ENCODE measurements around the gene CACNG8.

CACNG8 gene

GRCh38 chr19:53993448-53993847 is 30.7 kb downstream of the CACNG8 start:
- no peak overlapping the region for H3K27ac ChIP-seq (ENCODE audit: low read depth, low read length)
- no peak overlapping the region for H3K9ac ChIP-seq (ENCODE audit: low read length)
- peaks cover 11% of the 10 kb centered on the region; the same call in 1 of the 2 replicates for H3K4me1 ChIP-seq (ENCODE audit: control insufficient read depth, insufficient read depth, low read length)
- no peaks in the 10 kb centered on the region for H3K36me3 ChIP-seq (ENCODE audit: control insufficient read depth, insufficient read depth, low read length)
- H3K4me3 ChIP-seq (ENCODE audit: low read depth, low read length): no peak overlapping the region
- no peaks in the 10 kb centered on the region for H3K9me3 ChIP-seq (ENCODE audit: control insufficient read depth, insufficient read depth, low read depth, low read length)
- peaks cover 58% of the 10 kb centered on the region for H3K27me3 ChIP-seq (ENCODE audit: control insufficient read depth, insufficient read depth, low read length)

- peaks cover 6% of the 10 kb centered on the region; the same call in 1 of the 2 replicates for H3K4me1 ChIP-seq (ENCODE audit: control insufficient read depth, insufficient read depth, low read length)
- H3K4me3 ChIP-seq (ENCODE audit: low read depth, low read length): no peak overlapping the region
- H3K36me3 ChIP-seq (ENCODE audit: control insufficient read depth, insufficient read depth, low read length): no peaks in the 10 kb centered on the region
- H3K9me3 ChIP-seq (ENCODE audit: control insufficient read depth, insufficient read depth, low read depth, low read length): no peaks in the 10 kb centered on the region
- peaks cover 71% of the 10 kb centered on the region for H3K27me3 ChIP-seq (ENCODE audit: control insufficient read depth, insufficient read depth, low read length)
- H3K9ac ChIP-seq (ENCODE audit: low read length): no peak overlapping the region
- H3K27ac ChIP-seq (ENCODE audit: low read depth, low read length): no peak overlapping the region
Observed at GRCh38 chr19:53994811-53995210, 32.1 kb downstream of the CACNG8 start.

- H3K36me3 ChIP-seq (ENCODE audit: control insufficient read depth, insufficient read depth, low read length): no peaks in the 10 kb centered on the region
- H3K27me3 ChIP-seq (ENCODE audit: control insufficient read depth, insufficient read depth, low read length): peaks cover 72% of the 10 kb centered on the region
- peaks cover 5% of the 10 kb centered on the region; the same call in 1 of the 2 replicates for H3K4me1 ChIP-seq (ENCODE audit: control insufficient read depth, insufficient read depth, low read length)
- no peak overlapping the region for H3K4me3 ChIP-seq (ENCODE audit: low read depth, low read length)
- H3K27ac ChIP-seq (ENCODE audit: low read depth, low read length): no peak overlapping the region
- H3K9me3 ChIP-seq (ENCODE audit: control insufficient read depth, insufficient read depth, low read depth, low read length): no peaks in the 10 kb centered on the region
- H3K9ac ChIP-seq (ENCODE audit: low read length): no peak overlapping the region
Observed at GRCh38 chr19:53998223-53998622, 35.5 kb downstream of the CACNG8 start.

- Histone ChIP-seq H3K36me3 (ENCODE audit: control insufficient read depth, insufficient read depth, low read length) (no peaks in the 10 kb centered on the region), H3K27ac (ENCODE audit: low read depth, low read length) (no peak overlapping the region), H3K4me1 (ENCODE audit: control insufficient read depth, insufficient read depth, low read length) (peaks cover 5% of the 10 kb centered on the region; the same call in 1 of the 2 replicates), H3K4me3 (ENCODE audit: low read depth, low read length) (no peak overlapping the region), H3K9ac (ENCODE audit: low read length) (no peak overlapping the region), H3K9me3 (ENCODE audit: control insufficient read depth, insufficient read depth, low read depth, low read length) (no peaks in the 10 kb centered on the region), H3K27me3 (ENCODE audit: control insufficient read depth, insufficient read depth, low read length) (peaks cover 58% of the 10 kb centered on the region)
Observed at GRCh38 chr19:53999694-54000093, 37.0 kb downstream of the CACNG8 start.

GRCh38 chr19:54001496-54001895 is 38.8 kb downstream of the CACNG8 start:
- no peak overlapping the region for H3K4me3 ChIP-seq (ENCODE audit: low read depth, low read length)
- no peaks in the 10 kb centered on the region for H3K9me3 ChIP-seq (ENCODE audit: control insufficient read depth, insufficient read depth, low read depth, low read length)
- H3K4me1 ChIP-seq (ENCODE audit: control insufficient read depth, insufficient read depth, low read length): peaks cover 5% of the 10 kb centered on the region; the same call in 1 of the 2 replicates
- H3K27ac ChIP-seq (ENCODE audit: low read depth, low read length): no peak overlapping the region
- no peaks in the 10 kb centered on the region for H3K36me3 ChIP-seq (ENCODE audit: control insufficient read depth, insufficient read depth, low read length)
- no peak overlapping the region for H3K9ac ChIP-seq (ENCODE audit: low read length)
- H3K27me3 ChIP-seq (ENCODE audit: control insufficient read depth, insufficient read depth, low read length): peaks cover 42% of the 10 kb centered on the region

DNA sequence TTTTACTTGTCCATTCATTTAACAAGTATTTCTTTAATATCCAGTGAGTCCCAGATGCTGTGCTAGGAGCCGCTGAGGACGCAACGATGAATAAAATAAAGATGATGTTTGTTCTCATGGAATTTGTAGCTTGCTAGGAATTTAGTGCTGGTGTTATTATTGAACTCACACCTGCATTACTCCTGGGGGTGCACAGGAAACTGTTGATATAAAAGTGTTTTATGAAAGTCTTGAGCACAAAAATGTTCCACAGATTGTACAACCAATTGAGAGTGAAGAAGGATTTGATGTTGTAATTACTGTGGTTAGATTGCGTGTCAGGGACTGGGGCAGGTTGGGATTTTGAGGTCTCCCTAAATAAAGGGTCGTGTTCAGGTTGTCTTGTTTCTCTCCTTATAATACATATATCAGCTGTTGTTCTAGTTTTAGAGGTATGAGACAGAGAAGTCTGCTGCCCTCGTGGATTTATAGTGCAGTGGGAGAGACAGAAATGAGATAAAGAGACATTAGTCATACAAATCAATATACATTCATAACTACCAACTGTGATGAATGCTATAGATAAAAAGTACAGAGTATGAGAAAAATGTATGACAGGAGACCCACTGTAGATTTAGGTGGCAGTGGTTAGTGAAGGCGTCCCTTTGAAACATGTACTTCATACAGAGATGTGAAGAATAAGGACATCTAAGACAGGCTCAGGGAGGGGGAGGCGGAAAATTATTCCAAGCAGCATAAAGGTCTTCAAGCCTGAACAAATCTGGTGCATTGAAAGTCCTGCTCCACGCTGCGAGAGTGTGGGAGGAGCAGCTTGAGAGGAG is 40.0 kb downstream of the CACNG8 start:
- Histone ChIP-seq H3K4me3 (ENCODE audit: low read depth, low read length) (no peak overlapping the region), H3K27me3 (ENCODE audit: control insufficient read depth, insufficient read depth, low read length) (peaks cover 37% of the 10 kb centered on the region), H3K36me3 (ENCODE audit: control insufficient read depth, insufficient read depth, low read length) (no peaks in the 10 kb centered on the region), H3K4me1 (ENCODE audit: control insufficient read depth, insufficient read depth, low read length) (peaks cover 5% of the 10 kb centered on the region; the same call in 1 of the 2 replicates), H3K9me3 (ENCODE audit: control insufficient read depth, insufficient read depth, low read depth, low read length) (no peaks in the 10 kb centered on the region), H3K9ac (ENCODE audit: low read length) (no peak overlapping the region), H3K27ac (ENCODE audit: low read depth, low read length) (no peak overlapping the region)

GRCh38 chr19:54009440-54009839 is 46.7 kb downstream of the CACNG8 start:
- Histone ChIP-seq H3K27ac (ENCODE audit: low read depth, low read length) (no peak overlapping the region), H3K36me3 (ENCODE audit: control insufficient read depth, insufficient read depth, low read length) (no peaks in the 10 kb centered on the region), H3K4me1 (ENCODE audit: control insufficient read depth, insufficient read depth, low read length) (peaks cover 4% of the 10 kb centered on the region), H3K9ac (ENCODE audit: low read length) (no peak overlapping the region), H3K9me3 (ENCODE audit: control insufficient read depth, insufficient read depth, low read depth, low read length) (no peaks in the 10 kb centered on the region), H3K4me3 (ENCODE audit: low read depth, low read length) (no peak overlapping the region), H3K27me3 (ENCODE audit: control insufficient read depth, insufficient read depth, low read length) (no peaks in the 10 kb centered on the region)

GRCh38 chr19:54010474-54010873 is 47.7 kb downstream of the CACNG8 start:
- Histone ChIP-seq H3K4me3 (ENCODE audit: low read depth, low read length) (no peak overlapping the region), H3K9me3 (ENCODE audit: control insufficient read depth, insufficient read depth, low read depth, low read length) (no peaks in the 10 kb centered on the region), H3K36me3 (ENCODE audit: control insufficient read depth, insufficient read depth, low read length) (no peaks in the 10 kb centered on the region), H3K27ac (ENCODE audit: low read depth, low read length) (no peak overlapping the region), H3K9ac (ENCODE audit: low read length) (no peak overlapping the region), H3K27me3 (ENCODE audit: control insufficient read depth, insufficient read depth, low read length) (no peaks in the 10 kb centered on the region), H3K4me1 (ENCODE audit: control insufficient read depth, insufficient read depth, low read length) (peaks cover 4% of the 10 kb centered on the region)

- H3K27ac ChIP-seq (ENCODE audit: low read depth, low read length): no peak overlapping the region
- H3K9ac ChIP-seq (ENCODE audit: low read length): no peak overlapping the region
Observed at GRCh38 chr19:54011507-54012211, 48.9 kb downstream of the CACNG8 start.

GRCh38 chr19:54013866-54014265 is 51.1 kb downstream of the CACNG8 start:
- no peak overlapping the region for H3K4me3 ChIP-seq (ENCODE audit: low read depth, low read length)
- no peak overlapping the region for H3K27ac ChIP-seq (ENCODE audit: low read depth, low read length)
- H3K9ac ChIP-seq (ENCODE audit: low read length): no peak overlapping the region
- no peaks in the 10 kb centered on the region for H3K36me3 ChIP-seq (ENCODE audit: control insufficient read depth, insufficient read depth, low read length)
- no peaks in the 10 kb centered on the region for H3K9me3 ChIP-seq (ENCODE audit: control insufficient read depth, insufficient read depth, low read depth, low read length)
- no peaks in the 10 kb centered on the region; the same call in 1 of the 2 replicates for H3K27me3 ChIP-seq (ENCODE audit: control insufficient read depth, insufficient read depth, low read length)
- H3K4me1 ChIP-seq (ENCODE audit: control insufficient read depth, insufficient read depth, low read length): peaks cover 4% of the 10 kb centered on the region

More at GRCh38 chr19:54011507-54012211, 48.9 kb downstream of the CACNG8 start:
- Histone ChIP-seq H3K4me1 (ENCODE audit: control insufficient read depth, insufficient read depth, low read length) (peaks cover 4% of the 10 kb centered on the region), H3K9me3 (ENCODE audit: control insufficient read depth, insufficient read depth, low read depth, low read length) (no peaks in the 10 kb centered on the region), H3K27me3 (ENCODE audit: control insufficient read depth, insufficient read depth, low read length) (no peaks in the 10 kb centered on the region; the same call in 1 of the 2 replicates), H3K4me3 (ENCODE audit: low read depth, low read length) (no peak overlapping the region), H3K36me3 (ENCODE audit: control insufficient read depth, insufficient read depth, low read length) (no peaks in the 10 kb centered on the region)
